Stimulated activated CD4-positive, alpha-beta T cell treated with anti-CD3 and anti-CD28 coated beads, Interleukin-2, amount 100 ng/mL, for 24 hours (primary cell): Measurements from ENCODE around the gene TPD52L3.
A peak's percentile ranks its signal among the peaks of the same experiment; 100 is the strongest.

Experiments
- DNase-seq, 2 donors: peaks; one replicate each; pipeline ENCODE4 v3.0.0-alpha.2; 2020

TPD52L3 gene

GRCh38 chr9:6328103-6328502, at the start of gene TPD52L3:
Gene TPD52L3, plus strand, starts transcription at chr9:6328375. Its CDS starts 221 bp downstream, at chr9:6328596.
- no peak for DNase-seq

- DNase-seq: no peak
Observed at GRCh38 chr9:6301858-6302257, 26.3 kb upstream of the TPD52L3 start.

GRCh38 chr9:6302417-6302816, 25.8 kb upstream of the TPD52L3 start:
- DNase-seq: no peak

GRCh38 chr9:6304232-6304631, 23.9 kb upstream of the TPD52L3 start:
- no peak for DNase-seq

- DNase-seq: no peak
Observed at GRCh38 chr9:6305954-6306563, 22.1 kb upstream of the TPD52L3 start.

- no peak for DNase-seq
Observed at GRCh38 chr9:6307551-6308096, 20.6 kb upstream of the TPD52L3 start.

- no peak for DNase-seq
Observed at GRCh38 chr9:6330958-6331634, 2.9 kb downstream of the TPD52L3 start.

- no peak for DNase-seq
Observed at GRCh38 chr9:6334305-6334704, 6.1 kb downstream of the TPD52L3 start.

GRCh38 chr9:6348766-6349165, 20.6 kb downstream of the TPD52L3 start:
- DNase-seq: no peak

GRCh38 chr9:6351737-6352136, 23.6 kb downstream of the TPD52L3 start:
- no peak for DNase-seq

GRCh38 chr9:6354072-6354686, 26.0 kb downstream of the TPD52L3 start:
- DNase-seq: peak in 1 of 2 donors; percentile 26

GRCh38 chr9:6355728-6356127, 27.6 kb downstream of the TPD52L3 start:
- no peak for DNase-seq

- no peak for DNase-seq
Observed at GRCh38 chr9:6356441-6356840, 28.3 kb downstream of the TPD52L3 start.

- no peak for DNase-seq
Observed at GRCh38 chr9:6356904-6357303, 28.7 kb downstream of the TPD52L3 start.

- DNase-seq: no peak
Observed at GRCh38 chr9:6367128-6367890, 39.1 kb downstream of the TPD52L3 start.

- no peak for DNase-seq
Observed at GRCh38 chr9:6368831-6369230, 40.7 kb downstream of the TPD52L3 start.
